Cardiac muscle cell (in vitro differentiated cells and primary cell): ENCODE results near the gene NFYA. TPM values are rescaled to one million over a fixed set of nuclear protein-coding genes. Genes with fewer than 3 reads are reported as not detected.

Experiments
- DNase-seq, 2 donors: peaks; one replicate each; pipeline versions ENCODE4 v3.0.0 to v3.0.0-alpha.2; 2010 to 2017; ENCODE audit warnings: low read depth in 1 of 2, low spot score in 1 of 2
- H3K27ac ChIP-seq: fragments of 200-600 bp; sonication (generic); 2 replicates; pipeline ENCODE4 v1.5.1; 2016
- H3K27me3 ChIP-seq: fragments of 200-600 bp; sonication (generic); 2 replicates; pipeline ENCODE4 v1.6.0; 2016; ENCODE audit warnings: control low read depth
- H3K36me3 ChIP-seq: fragments of 200-600 bp; sonication (generic); 2 replicates; pipeline ENCODE4 v1.5.1; 2016; ENCODE audit warnings: control low read depth
- H3K4me1 ChIP-seq: fragments of 200-600 bp; sonication (generic); 2 replicates; pipeline ENCODE4 v1.8.1; 2017; ENCODE audit warnings: low read depth, mild to moderate bottlenecking, mixed run types
- H3K4me3 ChIP-seq: fragments of 200-600 bp; sonication (generic); 2 replicates; pipeline ENCODE4 v1.5.1; 2016; ENCODE audit warnings: mild to moderate bottlenecking
- H3K9me3 ChIP-seq: fragments of 200-600 bp; sonication (generic); 2 replicates; pipeline ENCODE4 v1.5.1; 2017; ENCODE audit warnings: low read depth, mild to moderate bottlenecking, control low read depth
- CTCF ChIP-seq: IDR thresholded peaks from 2 replicates; pipeline ENCODE4 v1.5.1; 2012; ENCODE audit warnings: low read depth, mild to moderate bottlenecking, low read length
- polyA plus RNA-seq: library from polyadenylated mRNA; unstranded; fragments of >200 nt; fragmentation: Nextera tagmentation; extraction: Ambion mirVana; gene quantifications from 2 replicates; pipeline ENCODE4 v1.2.1, GENCODE V29; 2016
- total RNA-seq: library from RNA; depleted of rRNA; stranded (reverse); fragments of >200 nt; gene quantifications from 2 replicates; pipeline ENCODE4 v1.2.3, GENCODE V29; 2016

Gene NFYA
- total and polyA plus RNA-seq, 2 experiments from 2014 or later = 8.0 to 14.4 TPM

- H3K27ac ChIP-seq = no peak overlapping the region
- no peak overlapping the region for H3K4me3 ChIP-seq
- peaks cover 12% of the 10 kb centered on the region for H3K4me1 ChIP-seq
- H3K36me3 ChIP-seq = no peaks in the 10 kb centered on the region
- no peaks in the 10 kb centered on the region for H3K9me3 ChIP-seq
- TF ChIP-seq CTCF = no peak
- H3K27me3 ChIP-seq = no peaks in the 10 kb centered on the region
- DNase-seq = no peak
These were observed 47.3 kb downstream of the NFYA start for GRCh38 chr6:41120058-41120457.

GRCh38 chr6:41122373-41122772, 49.6 kb downstream of the NFYA start:
- H3K36me3 ChIP-seq = no peaks in the 10 kb centered on the region
- H3K4me3 ChIP-seq = no peak overlapping the region
- TF ChIP-seq CTCF = no peak
- H3K9me3 ChIP-seq = no peaks in the 10 kb centered on the region
- H3K27me3 ChIP-seq = no peaks in the 10 kb centered on the region
- H3K27ac ChIP-seq = no peak overlapping the region
- no peak for DNase-seq
- H3K4me1 ChIP-seq = peaks cover 12% of the 10 kb centered on the region

- Histone ChIP-seq H3K27ac (no peak overlapping the region), H3K4me3 (no peak overlapping the region), H3K9me3 (no peaks in the 10 kb centered on the region), H3K27me3 (no peaks in the 10 kb centered on the region), H3K4me1 (peaks cover 12% of the 10 kb centered on the region), H3K36me3 (no peaks in the 10 kb centered on the region)
- DNase-seq = peak in 1 of 2 donors; percentile 61
- TF ChIP-seq CTCF = no peak
These were observed 50.1 kb downstream of the NFYA start for GRCh38 chr6:41122918-41123317.

- H3K4me3 ChIP-seq = no peak overlapping the region
- TF ChIP-seq CTCF = no peak
- no peak overlapping the region for H3K27ac ChIP-seq
- H3K27me3 ChIP-seq = no peaks in the 10 kb centered on the region
- H3K4me1 ChIP-seq = peaks cover 12% of the 10 kb centered on the region
- no peak for DNase-seq
- H3K9me3 ChIP-seq = no peaks in the 10 kb centered on the region
- H3K36me3 ChIP-seq = no peaks in the 10 kb centered on the region
These were observed 52.5 kb downstream of the NFYA start for GRCh38 chr6:41125282-41125681.

GRCh38 chr6:41132254-41132653, 59.5 kb downstream of the NFYA start:
- Histone ChIP-seq H3K36me3 (no peaks in the 10 kb centered on the region), H3K4me1 (no peaks in the 10 kb centered on the region), H3K27me3 (no peaks in the 10 kb centered on the region), H3K4me3 (no peak overlapping the region), H3K27ac (no peak overlapping the region), H3K9me3 (no peaks in the 10 kb centered on the region)
- no peak for TF ChIP-seq CTCF
- DNase-seq = no peak
